ENCODE data around the gene ADPRH.
"Not testable (repeated sequence)": the region's sequence is repeated elsewhere in the genome, so short reads cannot be mapped to it uniquely, and the experiment has no call there.

Gene ADPRH

DNA sequence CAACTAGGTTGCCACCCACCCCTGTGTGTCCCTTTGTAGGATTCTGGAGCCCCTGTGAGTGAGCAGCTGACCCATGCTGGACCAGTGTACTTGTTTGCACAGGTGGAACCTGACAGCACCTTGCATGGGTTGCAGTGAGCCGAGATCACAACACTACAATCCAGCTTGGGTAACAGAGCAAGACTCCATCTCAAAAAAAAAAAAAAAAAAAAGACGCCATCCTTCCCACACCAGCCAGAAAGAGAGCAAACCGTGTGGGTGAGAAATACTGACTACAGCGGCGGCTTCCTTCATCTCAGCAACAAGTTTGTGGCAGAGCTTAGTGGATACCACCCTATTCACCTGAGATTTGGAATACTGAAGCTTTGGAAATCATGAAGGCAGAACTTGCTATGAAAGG is 19.1 kb upstream of the ADPRH start:
- no peak for DNase-seq

- DNase-seq, result peak; percentile 29
Measured at GRCh38 chr3:119562307-119562961, 16.9 kb upstream of the ADPRH start.

- DNase-seq, result not testable (repeated sequence)
Measured at GRCh38 chr3:119563334-119563733, 16.0 kb upstream of the ADPRH start.

DNA sequence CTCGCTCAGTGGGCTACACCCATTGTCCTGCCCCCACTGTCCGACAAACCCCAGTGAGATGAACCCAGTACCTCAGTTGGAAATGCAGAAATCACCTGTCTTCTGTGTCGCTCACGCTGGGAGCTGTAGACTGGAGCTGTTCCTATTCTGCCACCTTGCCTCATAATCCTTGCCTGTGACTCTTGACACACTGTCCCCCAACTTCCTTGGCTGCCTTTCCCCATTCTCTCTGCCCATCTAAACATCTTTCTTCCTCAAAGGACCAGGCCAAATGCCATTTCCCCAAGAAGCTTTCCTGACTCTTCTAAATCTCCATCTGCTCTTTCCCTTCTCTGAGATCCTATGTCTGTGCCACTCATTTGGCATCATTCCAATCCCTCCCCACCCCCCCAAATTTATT is 10.1 kb upstream of the ADPRH start:
- DNase-seq, result no peak

- no peak for DNase-seq
Measured at GRCh38 chr3:119570229-119570628, 9.1 kb upstream of the ADPRH start.

DNA sequence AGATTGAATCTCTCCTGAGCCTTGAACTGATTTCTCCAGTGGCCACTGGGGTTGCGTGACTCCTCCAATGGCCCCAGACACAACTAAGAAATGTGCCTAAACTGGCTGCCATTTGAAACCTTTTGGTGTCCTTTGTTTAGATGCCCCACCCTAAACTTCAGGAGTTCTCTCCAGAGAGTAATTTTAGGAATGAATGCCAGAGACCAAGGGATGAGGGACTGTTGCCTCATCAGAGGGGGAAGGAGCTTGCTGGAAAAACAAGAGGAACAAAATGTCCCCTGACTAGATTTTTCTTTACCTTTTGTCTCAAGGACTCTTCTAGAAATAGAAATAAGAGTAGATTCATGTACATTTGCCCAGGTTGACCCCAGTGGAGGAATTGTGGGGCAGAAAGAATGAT is 8.1 kb upstream of the ADPRH start:
- DNase-seq, result no peak

DNA sequence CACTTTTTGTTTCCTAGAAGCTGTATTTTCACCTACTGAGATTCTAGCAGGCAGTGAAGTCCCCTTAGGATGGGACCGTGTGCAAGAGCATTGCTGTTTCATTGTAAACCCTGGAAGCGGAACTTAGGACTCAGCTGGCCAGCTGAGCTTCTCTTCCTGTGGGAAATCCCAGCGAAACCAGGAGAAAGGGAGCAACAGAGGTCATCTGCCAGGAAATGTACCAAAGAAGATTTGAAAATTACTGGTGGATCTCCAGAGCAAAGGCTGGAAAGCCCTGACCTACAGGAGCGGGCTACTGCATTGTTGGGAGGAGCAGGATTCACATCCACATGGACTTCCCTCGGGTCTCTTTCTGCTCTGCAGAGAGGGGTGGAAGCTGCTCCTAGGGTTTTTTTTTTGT is 7.6 kb upstream of the ADPRH start:
- DNase-seq, result no peak

DNA sequence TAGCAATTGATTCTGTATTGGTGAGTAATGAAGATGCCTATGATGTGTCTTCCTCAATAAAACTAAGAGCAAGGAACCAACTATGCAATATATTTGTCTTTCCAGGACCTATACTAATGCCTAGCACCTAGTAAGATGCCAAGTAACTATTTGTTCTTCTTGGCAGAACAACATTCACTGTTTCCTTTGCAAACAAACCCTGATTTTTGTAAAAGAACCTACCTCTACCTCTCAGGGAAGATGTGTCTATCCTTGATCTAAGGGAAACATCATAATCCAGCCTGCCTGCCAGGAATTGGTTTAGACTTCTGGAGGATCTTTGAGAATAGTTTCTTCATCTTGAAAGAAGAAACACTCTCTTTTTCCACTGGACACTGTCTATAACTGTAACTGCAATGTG is 3.8 kb upstream of the ADPRH start:
- no peak for DNase-seq

DNA sequence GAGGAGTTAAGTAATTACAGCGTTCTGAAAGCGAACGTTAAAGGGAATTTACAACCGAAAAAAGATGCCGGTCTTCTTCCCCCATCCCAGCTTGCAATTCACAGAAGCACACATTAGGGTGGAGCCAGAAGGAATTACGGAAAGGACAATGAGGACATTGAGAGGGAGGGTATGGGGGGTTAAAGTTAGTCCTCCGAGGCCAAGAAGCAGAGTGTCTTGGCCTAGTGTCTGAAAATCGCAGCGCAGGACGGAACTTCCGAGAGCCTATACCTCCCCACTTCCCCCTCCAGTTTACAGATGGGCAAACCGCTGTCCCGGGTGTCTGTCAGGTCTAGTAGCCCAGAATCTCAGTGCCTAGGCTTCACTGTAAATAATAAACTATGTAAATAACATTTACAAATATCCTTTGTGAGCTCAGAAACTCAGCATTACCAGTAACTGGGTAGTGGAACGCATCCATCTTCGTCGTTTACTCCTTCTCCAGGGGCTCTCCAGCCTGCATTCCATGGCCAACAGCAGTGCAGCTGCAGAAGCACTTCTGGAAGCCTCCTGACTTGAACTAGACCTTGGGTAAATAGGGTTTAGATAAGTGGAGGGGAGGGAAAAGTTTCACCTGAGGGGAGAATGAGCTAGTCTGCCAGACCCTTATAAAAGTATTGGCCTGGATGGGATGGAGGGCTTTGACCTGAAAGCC is 922 bp downstream of the ADPRH start:
- no peak for DNase-seq

- DNase-seq, result no peak
Measured at GRCh38 chr3:119582178-119582577, 2.9 kb downstream of the ADPRH start.

DNA sequence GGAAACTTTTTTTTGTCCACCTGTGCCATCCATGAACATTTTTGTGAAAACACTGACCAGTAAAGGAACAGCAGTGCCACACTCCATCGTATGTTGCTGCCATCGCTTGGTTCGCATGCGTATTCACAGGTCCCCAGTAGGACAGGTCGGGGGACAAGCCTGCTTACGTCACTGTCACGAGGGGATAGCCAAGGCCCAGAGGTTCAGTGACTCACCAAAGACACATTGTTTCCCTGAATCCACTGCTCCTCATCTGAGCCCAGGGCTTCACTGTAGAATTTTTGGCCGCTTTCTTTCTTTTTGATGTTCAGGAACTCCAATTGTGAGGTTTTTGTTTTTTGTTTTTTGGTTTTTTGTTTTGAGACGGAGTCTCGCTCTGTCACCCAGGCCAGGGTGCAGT is 5.9 kb downstream of the ADPRH start:
- no peak for DNase-seq

DNA sequence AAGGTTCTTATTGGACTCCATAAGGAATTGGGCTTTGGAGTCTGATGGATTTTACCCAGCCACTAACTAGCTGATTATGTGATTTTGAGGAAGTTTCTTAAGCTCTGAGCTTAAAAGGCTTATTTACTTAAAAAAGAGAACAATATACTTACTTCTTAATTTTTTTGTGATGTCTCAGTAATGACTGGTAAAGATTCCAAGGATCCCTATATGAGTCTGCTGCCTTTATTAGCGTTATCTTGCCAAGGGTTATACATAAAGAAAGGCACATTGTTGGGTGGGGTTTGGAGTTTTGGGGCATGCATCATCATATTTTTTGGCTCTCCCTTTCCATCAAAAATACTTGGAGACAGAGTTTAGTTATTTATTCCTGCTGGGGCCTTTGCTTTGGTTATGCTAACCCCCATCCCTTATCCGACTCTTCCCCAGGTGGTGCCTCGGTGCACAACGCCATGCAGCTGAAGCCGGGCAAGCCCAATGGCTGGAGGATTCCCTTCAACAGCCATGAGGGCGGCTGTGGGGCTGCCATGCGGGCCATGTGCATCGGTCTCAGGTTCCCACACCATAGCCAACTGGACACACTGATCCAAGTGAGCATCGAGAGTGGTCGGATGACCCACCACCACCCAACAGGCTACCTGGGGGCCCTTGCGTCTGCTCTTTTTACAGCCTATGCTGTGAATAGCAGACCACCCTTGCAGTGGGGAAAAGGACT is 6.7 kb downstream of the ADPRH start:
- DNase-seq, result no peak

DNA sequence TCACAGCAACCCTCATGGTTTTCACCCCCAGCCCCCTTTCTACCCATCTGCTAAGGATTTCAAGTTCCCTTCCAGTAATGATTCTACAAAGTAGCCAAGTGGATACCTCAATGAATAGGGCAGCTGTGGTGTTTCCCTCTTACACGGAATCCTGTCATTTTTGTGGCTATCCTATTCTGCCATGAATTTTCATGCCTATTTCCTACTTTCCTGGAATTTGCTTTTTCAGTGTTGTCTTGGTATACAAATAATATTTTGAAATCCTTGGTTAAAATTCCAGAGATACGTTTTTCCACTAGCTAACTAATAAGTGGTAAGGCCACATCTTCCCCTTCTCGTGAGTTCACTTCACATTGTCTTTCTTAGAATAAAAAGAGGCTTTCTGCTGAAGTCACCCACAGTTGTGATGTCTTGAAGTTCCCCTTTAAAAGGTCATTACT is 7.5 kb downstream of the ADPRH start:
- DNase-seq, result no peak

GRCh38 chr3:119588112-119588511 is 8.8 kb downstream of the ADPRH start:
- DNase-seq, result no peak

DNA sequence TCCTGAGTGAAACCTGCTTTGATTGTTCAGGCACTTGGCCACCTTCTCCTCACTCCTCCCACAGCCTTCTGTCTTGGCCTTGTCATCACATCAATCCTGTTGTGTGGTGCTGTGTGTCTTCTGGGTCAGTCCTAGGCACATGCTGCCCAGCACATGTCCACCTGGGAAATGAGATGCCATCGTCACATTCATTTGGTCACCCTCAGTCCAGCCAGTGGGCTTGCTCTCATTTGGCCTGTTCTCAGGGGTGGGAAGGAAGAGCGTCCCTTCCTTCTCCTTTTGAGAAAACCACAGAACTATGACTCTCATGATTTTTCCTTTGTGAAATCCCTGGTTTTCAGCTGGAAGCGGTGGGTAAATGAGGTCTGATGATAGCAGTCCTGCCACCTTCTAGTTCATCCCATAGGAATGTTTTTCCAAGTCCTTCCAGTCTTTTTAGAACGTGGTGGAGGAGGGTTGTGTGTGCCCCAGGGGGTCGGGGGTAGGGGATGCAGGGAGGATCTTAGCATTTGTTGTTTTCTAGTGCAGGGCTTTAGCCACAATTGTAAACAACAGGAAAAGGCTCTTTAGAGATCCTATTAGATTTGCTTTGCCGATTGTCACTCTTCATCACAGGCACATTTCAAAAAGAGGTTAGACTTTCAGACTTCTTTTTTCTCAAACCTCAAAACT is 9.9 kb downstream of the ADPRH start:
- no peak for DNase-seq

DNA sequence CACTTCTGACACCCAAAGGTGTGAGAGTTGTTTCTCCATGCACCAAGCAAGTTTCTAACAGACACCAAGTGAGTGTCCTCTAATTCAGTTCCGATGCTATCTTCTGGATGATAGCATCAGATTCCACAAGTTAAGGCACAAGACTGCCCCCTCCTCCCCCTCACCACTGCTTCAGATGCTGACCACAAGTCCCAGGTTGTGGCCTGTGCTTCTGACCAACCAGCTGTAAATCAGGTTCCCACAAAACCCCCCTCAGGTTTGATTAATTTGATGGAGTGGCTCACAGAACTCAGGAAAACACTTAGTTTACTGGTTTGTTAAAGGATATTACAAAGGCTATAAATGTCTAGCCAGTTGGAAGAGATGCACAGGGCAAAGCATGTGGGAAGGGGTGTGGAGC is 11.4 kb downstream of the ADPRH start:
- no peak for DNase-seq

GRCh38 chr3:119592861-119593260 is 13.6 kb downstream of the ADPRH start:
- DNase-seq, result no peak

GRCh38 chr3:119594066-119594465 is 14.8 kb downstream of the ADPRH start:
- DNase-seq, result no peak

- DNase-seq, result not testable (repeated sequence)
Measured at GRCh38 chr3:119594929-119595328, 15.6 kb downstream of the ADPRH start.

DNA sequence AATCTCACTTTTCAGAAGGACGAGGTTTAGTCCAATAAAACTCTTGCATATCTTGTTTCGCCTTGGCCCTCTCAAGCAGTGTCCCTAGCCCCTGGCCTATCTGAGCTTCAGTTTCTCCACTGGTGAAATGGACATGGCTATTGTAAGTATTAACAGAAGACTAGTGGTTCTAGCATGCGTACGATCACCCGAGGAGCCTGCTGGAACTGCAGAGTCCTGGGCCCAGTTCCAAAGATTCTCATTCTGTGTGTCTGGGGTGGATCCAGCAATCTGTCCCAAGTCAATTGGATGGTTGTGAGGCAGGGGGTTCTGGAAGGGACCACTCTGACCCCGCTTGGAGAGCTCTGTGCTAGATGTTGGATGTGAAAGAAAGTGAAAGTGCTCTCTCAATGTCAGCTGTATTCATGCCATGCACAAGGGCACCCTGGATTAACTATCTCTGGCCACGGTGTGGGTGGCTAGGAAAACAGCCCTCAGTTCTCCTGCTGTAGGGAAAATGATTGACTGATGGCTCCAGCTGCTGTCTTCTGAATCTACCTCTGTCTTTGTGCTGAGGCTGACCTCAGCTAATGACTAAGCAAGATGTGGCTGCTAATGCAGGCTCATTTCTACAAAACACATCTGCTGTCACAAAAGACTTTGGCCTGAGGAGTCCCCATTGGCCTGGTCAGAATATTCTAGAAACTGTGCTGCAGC is 16.5 kb downstream of the ADPRH start:
- DNase-seq, result no peak

- DNase-seq, result no peak
Measured at GRCh38 chr3:119596398-119596797, 17.1 kb downstream of the ADPRH start.

DNA sequence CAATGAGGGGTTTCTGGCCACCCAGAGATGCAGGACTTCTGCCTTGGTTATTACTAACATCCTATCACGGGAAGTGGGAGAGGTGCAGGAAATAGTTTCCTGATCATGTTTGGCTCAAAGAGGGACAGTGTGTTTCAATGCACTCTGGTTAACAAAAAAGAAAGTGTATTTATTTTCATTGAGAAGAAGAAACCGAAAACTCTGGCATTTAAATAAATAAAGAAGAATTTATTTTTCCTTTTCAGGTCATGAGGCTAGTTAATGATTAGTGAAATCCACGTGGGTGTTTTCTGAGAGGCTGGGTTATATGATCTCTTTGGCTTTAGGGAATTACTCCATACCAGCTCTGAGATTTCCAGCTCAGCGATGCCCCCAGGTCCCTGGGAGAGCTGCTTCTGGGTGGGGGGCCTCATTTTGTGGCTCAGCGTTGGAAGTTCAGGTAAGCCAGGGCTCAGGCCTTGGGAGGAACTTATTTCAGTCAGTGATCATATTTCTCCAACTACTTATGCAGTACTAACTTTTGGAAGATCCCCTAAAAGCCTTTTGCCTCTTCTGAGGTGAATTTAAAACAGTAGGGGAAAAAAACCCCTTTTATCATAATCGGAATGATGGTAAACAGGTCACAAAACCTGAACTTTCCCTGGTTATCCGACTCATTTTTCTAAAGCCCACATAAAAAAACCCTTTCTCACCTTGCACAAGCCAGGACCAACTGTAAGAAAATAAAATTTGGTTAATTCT is 18.4 kb downstream of the ADPRH start, which contains the start of gene PLA1A:
TSS of gene PLA1A (plus strand) at position 338 of the 741 bp plus-strand sequence. CDS start at position 367, 29 bp downstream.
- DNase-seq, result no peak

All from activated CD4-positive, alpha-beta T cell treated with anti-CD3 and anti-CD28 coated beads, Interleukin-2, amount 50 U/mL, for 1 hour (primary cell).